Measurements from ENCODE around the gene TBC1D5.

TBC1D5 gene

DNA sequence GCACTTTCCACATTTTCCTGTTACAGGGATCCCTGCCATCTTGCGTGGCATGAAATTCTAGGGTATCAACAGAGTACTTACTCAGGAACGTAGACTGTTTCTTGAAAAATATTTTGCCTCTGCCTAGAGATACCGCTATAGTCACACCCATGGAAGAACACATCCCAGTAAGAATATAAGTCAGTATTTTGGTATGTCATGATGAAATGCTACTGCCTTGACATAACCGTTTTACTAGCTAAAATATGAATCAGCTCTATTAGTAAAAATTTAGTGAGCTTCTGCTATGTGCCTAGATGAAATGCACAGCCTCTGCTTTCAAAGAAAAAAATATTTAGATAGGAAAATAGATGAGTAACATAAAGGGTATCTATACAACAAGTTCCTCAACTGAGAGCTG, 276.4 kb downstream of the TBC1D5 start:
- H3K4me3 ChIP-seq (ENCODE audit: low read depth, low read length), result no peak overlapping the region
- no peak for TF ChIP-seq CTCF (IDR thresholded peaks at IDR 0.05; ENCODE audit: control insufficient read depth, extremely low read depth, insufficient read depth)
- no peak for DNase-seq (ENCODE audit: low read depth)

DNA sequence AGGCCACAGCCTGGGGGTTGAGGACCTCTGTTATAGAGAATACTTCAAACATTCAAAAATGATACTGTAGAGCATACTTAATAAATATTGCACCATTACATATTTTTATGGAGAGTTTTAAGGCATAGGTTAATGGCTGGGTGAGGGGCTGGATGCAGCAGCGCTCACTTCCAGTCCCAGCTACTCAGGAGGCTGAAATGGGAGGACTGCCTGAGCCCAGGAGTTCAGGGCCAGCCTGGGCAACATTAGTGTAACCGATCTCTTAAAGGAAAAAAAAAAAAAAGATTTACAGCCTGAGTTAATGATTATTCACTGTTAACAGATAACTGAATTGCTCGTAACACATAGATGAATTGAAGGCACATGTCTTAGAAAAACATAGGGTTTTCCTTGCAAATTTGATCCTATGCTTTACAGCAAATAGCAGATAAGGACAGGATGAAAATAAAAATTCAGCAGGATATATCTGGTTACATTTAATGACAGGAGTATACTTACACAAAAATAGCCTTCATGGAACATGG, 282.9 kb downstream of the TBC1D5 start:
- no peak for DNase-seq (ENCODE audit: low read depth)
- no peak overlapping the region for H3K4me3 ChIP-seq (ENCODE audit: low read depth, low read length)
- TF ChIP-seq CTCF (IDR thresholded peaks at IDR 0.05; ENCODE audit: control insufficient read depth, extremely low read depth, insufficient read depth), result no peak

- DNase-seq (ENCODE audit: low read depth), result no peak
- no peak for TF ChIP-seq CTCF (IDR thresholded peaks at IDR 0.05; ENCODE audit: control insufficient read depth, extremely low read depth, insufficient read depth)
- no peak overlapping the region for H3K4me3 ChIP-seq (ENCODE audit: low read depth, low read length)
These were observed 285.8 kb downstream of the TBC1D5 start for GRCh38 chr3:17456650-17457049.

GRCh38 chr3:17456046-17456445, 286.4 kb downstream of the TBC1D5 start:
- no peak for DNase-seq (ENCODE audit: low read depth)
- no peak for TF ChIP-seq CTCF (IDR thresholded peaks at IDR 0.05; ENCODE audit: control insufficient read depth, extremely low read depth, insufficient read depth)
- no peak overlapping the region for H3K4me3 ChIP-seq (ENCODE audit: low read depth, low read length)

DNA sequence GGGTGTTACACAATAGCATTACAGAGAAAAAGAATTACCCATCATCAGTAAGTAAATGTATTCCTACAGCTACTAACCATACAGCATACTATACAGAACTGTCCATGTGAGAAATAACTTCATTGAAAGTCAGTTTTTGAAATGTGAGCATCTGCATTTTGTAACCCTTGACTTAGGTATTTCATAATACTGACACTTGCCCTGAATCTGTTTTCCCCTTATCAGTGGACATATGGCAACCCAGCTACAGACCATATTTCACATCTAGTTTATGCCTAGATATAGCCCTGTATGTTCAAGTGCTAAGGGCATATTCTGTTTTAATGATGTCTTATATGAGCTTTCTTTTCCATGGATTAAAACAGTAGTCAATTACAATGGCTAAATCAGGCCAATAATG, 297.6 kb downstream of the TBC1D5 start:
- no peak overlapping the region for H3K4me3 ChIP-seq (ENCODE audit: low read depth, low read length)
- no peak for DNase-seq (ENCODE audit: low read depth)
- TF ChIP-seq CTCF (IDR thresholded peaks at IDR 0.05; ENCODE audit: control insufficient read depth, extremely low read depth, insufficient read depth), result no peak

- H3K4me3 ChIP-seq (ENCODE audit: low read depth, low read length), result no peak overlapping the region
- no peak for DNase-seq (ENCODE audit: low read depth)
- TF ChIP-seq CTCF (IDR thresholded peaks at IDR 0.05; ENCODE audit: control insufficient read depth, extremely low read depth, insufficient read depth), result no peak
These were observed 299.3 kb downstream of the TBC1D5 start for GRCh38 chr3:17443142-17443541.

DNA sequence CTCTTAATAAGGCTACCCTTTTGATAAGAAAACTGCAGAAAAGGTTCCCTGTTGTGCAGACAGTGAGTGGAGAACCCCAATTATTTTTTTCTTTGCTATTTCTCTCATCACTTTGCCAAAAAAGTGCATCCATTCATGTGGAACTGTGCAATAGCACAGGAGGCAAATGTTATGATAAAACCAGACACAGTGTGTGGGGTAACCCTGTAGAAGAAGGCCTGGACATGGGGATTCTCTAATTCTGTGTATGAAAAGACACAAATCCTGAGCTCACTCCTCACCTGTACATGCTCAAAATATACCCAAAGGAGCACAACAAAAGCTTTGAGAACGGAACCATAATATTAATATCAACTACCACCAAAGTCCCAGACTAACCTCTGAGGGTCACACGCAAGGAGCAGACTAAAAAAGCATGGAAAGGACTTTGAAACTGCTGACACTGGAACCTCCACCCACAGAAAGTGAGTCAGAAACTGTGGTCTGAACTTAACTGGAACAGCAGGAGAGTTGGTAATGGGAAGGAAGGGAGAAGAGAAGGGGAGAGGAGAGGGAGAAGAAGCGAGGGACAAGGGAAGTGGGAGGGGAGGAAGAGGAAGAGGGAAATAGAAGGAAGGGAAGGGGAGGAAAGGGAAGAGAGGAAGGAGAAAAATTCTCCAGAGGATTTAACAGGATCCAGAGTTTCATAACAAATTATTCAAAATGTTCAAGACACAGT, 299.9 kb downstream of the TBC1D5 start:
- TF ChIP-seq CTCF (IDR thresholded peaks at IDR 0.05; ENCODE audit: control insufficient read depth, extremely low read depth, insufficient read depth), result no peak
- no peak overlapping the region for H3K4me3 ChIP-seq (ENCODE audit: low read depth, low read length)
- no peak for DNase-seq (ENCODE audit: low read depth)
